ENCODE results near the gene CTBP2.

DNA sequence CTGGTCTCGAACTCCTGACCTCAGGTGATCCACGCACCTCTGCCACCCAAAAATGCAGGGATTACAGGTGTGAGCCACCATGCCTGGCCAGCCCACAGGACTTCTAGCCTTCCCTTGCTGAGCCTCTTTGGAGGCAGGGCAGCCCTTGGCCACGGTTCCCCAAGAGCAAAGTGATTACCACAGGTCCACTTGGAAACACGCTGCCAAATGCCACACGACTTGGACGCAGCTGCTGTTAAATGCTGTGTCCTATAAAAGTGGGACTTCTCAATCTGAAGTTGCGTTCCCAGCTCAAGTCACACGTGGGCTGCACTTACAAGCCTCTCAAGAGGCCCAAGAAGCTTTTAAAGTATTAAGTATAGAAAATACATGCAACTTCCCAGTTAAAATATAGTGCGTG, 30.1 kb downstream of the CTBP2 start:
- no peak for TF ChIP-seq CTCF (IDR thresholded peaks at IDR 0.05)
- TF ChIP-seq POLR2A (IDR thresholded peaks at IDR 0.05) = no peak

Data from stomach (tissue), 4 donors.